GM18507 (cell line): ENCODE measurements around the gene ANTKMT.
A peak's percentile ranks its signal among the peaks of the same experiment; 100 is the strongest.
"Not testable (repeated sequence)": the region's sequence is repeated elsewhere in the genome, so short reads cannot be mapped to it uniquely, and the experiment has no call there.

Experiments
- DNase-seq: peaks from one replicate; pipeline ENCODE4 v3.0.0; 2011; ENCODE audit warnings: low read depth; ENCODE audit not compliant: insufficient read length; ENCODE audit errors: extremely low spot score
- FAIRE-seq: peaks from 2 replicates; lab custom pipeline; 2011; peaks lifted over from hg19 to GRCh38; lab: Jason Lieb, UNC

The ANTKMT gene

DNA sequence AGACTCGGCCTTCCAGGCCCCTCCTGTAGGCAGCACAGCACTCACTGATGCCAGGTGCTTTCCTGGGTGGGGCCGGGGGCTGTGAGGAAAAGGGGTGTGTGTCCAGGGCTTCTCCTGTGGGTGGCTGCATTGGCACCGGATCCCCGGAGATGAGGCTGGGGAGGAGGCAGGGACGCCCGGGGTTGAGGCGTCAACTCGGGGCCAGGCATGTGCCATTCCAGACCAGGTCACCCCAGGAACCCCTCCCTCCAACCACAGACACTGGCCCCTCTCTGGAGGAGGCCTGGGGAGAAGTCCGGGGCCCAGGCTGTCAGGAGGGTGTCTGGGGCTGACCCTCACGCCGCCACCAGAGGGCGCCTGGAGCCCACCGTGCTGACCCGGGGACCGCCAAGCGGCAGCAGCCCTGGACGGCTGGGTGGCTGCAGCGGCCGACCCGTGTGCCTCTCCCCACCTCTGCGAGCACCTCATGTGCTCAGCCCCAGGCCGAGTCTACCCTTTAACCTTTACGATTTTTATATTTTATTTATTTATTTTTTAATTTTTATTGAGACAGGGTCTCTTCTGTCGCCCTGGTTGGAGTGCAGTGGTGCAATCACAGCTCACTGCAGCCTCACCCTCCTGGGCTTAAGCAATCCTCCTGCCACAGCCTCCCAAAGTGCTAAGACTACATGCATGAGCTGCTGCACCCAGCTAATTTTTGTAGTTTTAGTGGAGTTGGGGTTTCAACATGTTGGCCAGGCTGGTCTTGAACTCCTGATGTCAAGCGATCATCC, 9.2 kb upstream of the ANTKMT start:
- peak; percentile 76 for FAIRE-seq
- peak; percentile 76 for DNase-seq

DNA sequence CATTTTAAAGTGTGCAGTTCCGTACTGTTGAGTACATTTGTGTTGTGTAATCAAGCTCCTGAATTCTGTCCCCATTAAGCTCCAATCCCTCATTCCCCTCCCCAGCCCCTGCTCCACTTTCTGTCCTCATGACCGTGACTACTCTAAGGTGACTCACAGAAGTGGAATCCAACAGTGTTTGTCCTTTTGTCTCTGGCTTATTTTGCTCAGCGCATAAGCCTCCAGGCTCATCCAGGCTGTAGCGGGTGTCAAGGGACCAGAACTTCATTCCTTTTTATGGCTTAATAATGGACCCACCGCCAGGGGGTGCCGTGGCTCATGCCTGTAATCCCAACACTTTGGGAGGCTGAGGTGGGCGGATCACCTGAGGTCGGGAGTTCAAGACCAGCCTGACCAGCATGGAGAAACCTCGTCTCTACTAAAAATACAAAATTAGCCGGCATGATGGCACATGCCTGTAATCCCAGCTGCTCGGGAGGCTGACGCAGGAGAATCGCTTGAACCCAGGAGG, 8.2 kb upstream of the ANTKMT start:
- DNase-seq, FAIRE-seq: not testable (repeated sequence)

DNA sequence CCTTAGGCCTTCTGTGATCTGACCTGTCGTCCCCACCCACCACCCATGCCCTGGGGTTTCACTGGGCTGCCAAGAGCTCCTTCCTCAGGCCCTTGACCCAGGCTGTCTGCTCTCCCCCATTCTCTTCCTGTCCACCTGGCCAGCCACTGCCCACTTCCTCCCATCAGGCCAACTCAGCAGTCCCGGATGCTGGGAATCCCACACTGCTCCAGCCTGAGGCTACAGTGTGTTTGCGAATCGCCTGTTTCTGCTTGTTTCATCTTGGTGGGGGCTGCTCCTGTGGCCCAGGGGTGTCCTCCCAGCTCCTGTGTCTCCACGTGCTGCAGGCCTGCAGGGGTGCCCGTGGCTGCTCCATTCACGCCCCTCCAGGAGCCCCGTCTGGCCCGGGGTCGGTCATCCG, 6.9 kb upstream of the ANTKMT start:
- FAIRE-seq (no peak), DNase-seq (no peak)

DNA sequence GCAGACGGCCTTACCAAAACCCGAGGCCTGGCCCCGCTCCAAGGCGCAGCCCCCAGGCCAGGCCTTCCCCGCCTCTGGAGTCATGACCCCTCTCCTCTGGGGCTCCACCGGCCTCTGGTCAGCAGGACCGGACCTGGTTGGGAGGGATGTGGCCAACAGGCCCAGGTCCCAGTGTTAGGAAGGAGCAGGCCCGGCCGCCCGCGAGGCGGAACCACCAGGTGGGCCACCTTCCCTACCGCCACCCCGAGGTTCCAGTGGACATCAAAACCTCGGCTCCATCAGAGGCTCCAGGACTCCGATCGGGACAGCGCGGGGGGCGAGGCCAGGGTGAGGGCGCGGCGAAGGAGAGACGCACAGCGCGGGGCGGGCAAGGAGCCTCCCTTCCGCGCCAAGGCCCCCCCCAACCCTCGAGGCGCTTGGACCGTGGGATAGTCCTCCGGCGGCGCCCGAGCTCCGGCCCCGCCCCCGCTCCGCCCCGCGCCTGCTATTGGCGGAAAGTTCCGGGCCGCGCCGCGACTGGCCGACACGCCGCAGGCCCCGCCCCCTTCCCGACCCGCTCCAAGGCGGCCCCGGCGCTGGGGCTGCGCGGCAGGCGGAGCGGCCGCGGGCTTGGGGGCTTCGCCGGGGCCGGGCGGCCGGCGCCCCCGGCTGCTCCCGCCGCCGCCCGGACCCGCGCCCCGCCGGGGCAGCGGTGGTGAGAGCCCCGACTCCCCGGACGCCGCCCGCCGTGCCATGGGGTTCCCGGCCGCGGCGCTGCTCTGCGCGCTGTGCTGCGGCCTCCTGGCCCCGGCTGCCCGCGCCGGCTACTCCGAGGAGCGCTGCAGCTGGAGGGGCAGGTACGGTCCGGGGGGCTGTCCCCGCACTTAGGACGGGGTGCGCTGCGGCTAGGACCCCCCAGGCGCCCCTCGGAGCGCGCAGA, 6.1 kb upstream of the ANTKMT start, which contains the start of gene METRN:
METRN (plus strand) TSS at position 561 of the 919 bp plus-strand sequence; CDS start at position 733, 172 bp downstream.
- FAIRE-seq (peak; percentile 33), DNase-seq (peak; percentile 83)

DNA sequence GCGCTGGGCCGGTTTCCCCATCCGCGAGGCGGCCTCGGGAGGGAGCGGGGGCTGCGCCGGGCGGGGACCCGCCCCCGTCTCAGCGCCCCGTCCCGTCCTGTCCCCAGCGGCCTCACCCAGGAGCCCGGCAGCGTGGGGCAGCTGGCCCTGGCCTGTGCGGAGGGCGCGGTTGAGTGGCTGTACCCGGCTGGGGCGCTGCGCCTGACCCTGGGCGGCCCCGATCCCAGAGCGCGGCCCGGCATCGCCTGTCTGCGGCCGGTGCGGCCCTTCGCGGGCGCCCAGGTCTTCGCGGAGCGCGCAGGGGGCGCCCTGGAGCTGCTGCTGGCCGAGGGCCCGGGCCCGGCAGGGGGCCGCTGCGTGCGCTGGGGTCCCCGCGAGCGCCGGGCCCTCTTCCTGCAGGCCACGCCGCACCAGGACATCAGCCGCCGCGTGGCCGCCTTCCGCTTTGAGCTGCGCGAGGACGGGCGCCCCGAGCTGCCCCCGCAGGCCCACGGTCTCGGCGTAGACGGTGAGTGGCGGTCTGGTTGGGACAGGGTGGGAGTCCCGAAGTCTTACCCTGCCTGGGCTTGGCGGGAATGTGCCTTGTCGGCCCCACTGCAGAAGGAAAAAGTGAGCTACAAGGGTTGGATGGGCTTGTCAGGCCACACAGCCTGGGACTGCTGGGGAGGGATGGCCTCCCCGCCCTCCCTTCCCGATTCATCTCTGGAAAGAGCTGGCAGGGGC, 5.3 kb upstream of the ANTKMT start:
- FAIRE-seq = no peak
- DNase-seq = no peak

DNA sequence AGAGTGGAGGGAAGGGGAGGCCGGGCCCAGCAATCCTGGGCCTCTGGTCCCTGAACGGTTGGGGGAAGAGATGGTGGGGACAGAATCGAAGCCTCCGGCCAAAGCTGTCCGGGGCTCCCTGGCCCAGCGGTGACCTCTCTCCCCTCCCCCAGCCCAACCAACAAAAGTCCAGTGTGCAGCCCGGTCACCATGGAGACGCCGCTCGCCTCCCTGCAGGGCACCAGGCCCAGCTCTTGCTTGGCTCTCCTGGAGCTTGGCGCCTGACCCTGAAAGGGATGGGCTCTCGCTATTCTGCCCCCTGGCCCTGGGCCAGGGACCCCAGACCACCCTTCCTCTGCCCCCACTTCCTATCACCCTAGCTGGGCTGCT, 4.8 kb upstream of the ANTKMT start:
- DNase-seq (no peak), FAIRE-seq (no peak)

DNA sequence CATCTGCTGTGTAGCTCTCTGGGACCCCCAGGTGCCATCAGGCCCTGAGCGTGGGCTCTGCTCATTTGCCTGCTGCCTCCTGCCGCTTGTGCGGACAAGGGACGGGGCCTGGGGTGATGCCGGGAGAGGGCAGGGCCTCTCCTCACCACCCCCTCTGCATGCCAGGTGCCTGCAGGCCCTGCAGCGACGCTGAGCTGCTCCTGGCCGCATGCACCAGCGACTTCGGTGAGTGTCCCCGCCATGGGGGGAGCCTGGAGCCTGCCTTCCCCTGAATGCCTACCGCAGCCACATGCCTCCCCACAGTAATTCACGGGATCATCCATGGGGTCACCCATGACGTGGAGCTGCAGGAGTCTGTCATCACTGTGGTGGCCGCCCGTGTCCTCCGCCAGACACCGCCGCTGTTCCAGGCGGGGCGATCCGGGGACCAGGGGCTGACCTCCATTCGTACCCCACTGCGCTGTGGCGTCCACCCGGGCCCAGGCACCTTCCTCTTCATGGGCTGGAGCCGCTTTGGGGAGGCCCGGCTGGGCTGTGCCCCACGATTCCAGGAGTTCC, 4.1 kb upstream of the ANTKMT start:
- DNase-seq (no peak), FAIRE-seq (no peak)

DNA sequence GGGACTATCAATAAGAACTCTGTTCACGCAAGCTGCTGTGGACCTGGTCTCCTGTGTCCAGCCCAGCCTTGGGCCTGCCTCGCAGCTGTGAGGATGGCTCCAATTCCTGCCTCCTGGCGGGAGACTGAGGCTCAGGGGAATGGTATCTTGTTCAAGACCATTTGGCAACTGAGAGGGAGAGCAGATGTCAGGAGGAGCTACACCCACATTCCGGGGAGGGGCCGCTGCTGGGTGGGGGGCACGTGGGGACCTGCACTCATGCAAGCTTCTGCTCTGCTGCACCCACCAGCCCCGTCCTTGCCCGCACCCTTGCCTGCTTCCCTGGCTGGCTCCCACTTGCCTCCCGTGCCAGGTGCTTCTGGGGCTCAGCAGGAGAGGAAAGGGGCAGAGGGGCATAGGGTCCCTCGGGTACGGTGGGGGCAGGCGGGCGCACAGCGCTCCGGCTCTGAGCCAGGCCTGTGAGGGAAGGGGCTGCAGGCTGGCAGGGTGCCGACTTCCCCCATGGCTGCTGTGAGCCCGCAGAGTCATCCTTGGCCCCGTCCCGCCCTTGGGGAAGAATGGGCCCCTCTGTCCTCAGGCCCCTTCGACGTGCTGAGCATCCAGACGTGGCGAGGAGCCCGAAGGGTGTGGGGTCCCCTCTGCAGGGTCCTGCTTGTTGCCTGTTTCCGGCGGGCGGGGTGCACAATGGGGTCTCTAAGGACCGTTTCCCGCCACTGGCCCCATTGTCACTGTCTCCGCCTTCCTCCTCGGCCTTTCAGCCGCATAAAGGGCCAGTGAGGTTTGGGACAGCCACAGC, 3.3 kb upstream of the ANTKMT start:
- no peak for DNase-seq
- no peak for FAIRE-seq

DNA sequence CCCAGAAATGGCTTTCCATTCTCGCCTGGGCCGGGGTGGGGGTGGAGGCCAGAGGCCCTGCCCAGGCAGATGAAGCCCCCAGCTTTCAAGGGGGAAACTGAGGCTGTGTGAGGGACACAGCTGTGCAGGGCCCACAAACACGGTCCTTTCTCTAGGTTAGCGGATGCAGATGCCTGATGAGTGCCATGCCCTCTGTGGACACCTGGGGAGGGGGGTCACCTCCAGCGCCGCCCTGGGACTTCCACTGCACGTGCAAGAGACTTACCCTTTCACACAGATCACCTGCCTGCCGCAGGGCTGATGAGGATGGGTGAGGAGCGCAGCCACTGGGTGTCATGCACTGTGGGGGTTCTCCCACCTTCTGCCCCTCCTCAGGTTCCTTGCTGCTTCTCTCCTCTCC, 2.6 kb upstream of the ANTKMT start:
- FAIRE-seq (no peak), DNase-seq (no peak)

DNA sequence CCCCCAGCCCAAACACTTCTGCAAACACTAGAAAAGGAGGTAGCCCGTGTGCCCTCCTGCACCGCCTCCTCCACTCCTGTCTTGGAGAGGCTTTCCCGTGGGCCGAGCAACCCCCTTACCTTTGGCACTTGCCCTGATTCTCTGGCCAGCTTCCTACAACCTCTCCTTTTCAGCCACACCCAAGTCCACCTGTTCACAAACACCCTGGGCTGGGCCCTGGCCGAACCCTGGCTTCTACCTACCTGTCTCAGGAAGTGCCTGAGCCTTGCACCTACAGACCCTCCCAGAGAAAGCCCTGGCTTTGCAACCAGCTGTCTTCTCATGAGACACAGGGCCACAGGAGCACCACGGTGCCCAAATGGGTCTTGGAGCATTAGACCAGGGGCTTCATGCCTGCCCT, 2.0 kb upstream of the ANTKMT start:
- no peak for FAIRE-seq
- no peak for DNase-seq

DNA sequence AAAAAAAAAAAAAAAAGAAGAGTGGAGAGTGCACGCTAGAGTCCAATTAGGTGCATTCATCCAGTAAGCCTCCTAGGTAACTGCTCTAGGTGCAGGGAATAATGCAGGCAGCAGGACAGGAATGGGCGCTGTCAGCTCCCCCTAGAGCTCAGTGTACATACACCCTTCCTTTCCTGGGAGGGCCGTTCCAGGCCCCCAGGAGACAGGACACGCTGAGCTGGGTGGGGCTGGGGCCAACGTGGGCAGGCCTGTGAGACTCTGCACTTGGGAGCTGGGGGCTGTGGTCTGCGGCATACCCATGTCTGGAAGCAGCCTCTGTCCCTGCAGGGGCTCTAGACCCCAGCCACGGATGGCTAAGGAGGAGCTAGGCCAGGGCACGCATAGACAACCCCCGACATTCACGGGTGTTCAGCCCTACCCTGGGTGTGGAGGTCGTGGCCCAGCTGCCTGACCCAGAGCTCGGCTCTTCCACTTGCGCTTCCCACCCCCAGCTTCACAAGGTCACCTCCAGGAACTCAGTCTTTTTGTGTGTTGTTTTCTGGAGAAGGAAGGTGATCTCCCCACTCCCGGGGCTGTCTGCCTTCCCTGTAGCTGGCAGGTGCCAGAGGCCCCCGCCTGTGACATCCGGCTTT, 1.0 kb upstream of the ANTKMT start:
- no peak for DNase-seq
- FAIRE-seq = peak; percentile 51

DNA sequence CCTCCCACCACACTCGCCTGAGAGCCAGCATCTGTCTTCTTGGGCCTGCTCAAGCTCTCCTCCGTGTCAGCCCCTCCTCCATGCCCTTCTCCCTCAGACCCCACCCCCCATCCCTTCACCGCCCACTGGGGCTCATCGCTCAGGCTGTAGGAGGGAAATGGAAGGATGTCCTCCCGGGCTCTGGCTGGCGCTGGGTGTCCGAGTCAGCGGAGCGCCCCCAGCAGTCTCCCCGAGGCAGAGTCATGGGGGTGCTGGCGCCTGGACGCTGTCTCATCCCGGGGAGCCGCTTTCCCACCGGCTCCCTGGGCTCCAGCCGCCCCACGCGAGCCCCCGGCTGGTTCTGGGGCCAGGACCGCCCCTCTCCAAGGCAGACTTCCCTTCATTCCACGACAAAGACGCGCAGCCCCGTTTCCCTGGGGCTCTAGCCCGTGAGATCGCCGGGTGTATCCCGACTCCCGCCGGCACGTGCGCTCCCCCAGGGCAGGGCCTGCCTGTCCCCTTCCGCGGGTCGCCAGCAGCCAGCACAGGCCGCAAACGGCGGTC, 428 bp upstream of the ANTKMT start:
- no peak for DNase-seq
- FAIRE-seq = peak; percentile 86

DNA sequence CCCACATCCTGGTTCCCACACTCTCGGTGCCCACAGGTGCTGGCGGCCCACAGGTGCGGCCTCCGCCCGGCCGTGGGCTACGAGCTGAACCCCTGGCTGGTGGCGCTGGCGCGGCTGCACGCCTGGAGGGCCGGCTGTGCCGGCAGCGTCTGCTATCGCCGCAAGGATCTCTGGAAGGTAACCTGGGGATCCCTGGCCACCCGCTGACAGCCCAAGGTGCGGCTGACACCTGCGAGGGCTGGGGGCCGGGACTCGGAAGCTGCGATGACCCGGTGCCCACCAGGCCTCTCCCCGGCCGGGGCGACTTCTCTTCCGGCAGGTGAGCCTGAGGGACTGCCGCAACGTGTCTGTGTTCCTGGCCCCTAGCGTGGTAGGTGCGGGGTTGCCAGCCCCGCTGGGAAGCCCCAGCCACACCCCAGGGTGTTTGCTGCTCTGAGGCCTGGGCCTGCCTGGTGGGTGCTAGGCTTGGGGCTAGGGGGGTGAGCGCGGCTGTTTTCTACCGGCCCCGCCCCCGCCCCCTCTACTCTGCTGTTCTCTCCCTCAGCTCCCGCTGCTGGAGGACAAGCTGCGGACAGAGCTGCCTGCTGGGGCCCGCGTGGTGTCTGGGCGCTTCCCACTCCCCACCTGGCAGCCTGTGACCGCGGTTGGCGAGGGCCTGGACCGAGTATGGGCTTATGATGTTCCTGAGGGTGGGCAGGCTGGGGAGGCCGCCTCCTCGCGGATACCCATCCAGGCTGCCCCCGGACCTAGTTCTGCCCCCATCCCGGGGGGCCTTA, 1.0 kb downstream of the ANTKMT start:
- FAIRE-seq (no peak), DNase-seq (no peak)

DNA sequence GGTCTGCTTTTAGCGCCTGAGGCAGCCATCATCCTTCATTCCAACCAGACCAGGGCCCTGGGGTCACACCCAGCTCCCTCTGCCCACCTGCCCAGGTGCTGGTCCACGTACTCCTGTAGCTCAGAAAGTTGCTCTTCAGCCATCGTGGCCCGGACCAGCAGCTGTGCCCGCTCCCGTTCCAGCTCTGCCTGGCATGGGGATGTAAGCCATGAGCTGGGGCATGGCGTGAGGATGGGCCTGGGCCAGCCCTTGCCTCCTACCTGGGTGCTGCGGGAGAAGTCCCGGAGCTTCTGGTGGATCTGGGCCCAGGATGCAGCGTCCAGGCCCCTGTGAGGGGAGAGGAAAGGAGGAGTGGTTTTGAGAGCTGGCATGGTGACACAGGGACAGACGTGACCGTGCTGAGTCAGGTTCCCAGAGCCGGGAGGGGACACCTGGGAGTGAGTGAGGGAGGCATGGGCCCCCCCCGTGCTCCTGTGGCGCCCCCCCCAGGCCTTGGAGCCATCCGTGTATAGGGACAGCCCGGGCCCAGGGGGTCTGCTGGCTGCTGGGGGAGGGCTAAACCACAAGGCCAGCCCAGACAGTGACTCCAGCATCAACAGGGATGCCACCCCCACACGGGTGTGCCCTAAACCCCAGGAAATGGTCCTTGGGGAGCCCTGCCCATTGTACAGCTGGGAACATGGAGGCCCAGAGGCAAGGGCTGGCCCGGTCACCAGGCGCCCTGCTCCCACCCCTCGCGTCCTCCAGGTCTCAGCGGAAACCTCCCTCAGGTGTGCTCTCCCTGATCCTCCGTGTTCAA, 2.1 kb downstream of the ANTKMT start:
- DNase-seq (no peak), FAIRE-seq (no peak)

DNA sequence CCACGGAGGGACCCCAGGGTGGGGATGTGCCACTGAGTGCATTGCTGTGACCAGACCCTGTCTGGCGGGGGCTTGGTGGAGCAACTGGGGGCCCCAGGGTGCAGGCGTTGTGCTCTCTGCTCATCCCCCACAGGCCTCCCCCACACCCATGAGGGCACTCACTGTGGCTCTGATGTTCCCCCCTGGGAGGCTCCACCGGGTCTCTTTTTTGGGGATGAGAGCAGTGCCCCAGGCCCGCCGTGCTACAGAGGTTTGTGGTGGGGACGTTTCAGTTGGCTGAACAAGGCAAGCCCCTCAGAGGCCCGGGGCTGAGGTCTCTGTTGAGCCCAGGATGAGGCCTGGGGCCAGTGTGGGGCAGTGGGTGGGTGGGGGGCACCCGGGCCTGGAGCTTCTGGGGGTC, 2.7 kb downstream of the ANTKMT start:
- FAIRE-seq (no peak), DNase-seq (no peak)

DNA sequence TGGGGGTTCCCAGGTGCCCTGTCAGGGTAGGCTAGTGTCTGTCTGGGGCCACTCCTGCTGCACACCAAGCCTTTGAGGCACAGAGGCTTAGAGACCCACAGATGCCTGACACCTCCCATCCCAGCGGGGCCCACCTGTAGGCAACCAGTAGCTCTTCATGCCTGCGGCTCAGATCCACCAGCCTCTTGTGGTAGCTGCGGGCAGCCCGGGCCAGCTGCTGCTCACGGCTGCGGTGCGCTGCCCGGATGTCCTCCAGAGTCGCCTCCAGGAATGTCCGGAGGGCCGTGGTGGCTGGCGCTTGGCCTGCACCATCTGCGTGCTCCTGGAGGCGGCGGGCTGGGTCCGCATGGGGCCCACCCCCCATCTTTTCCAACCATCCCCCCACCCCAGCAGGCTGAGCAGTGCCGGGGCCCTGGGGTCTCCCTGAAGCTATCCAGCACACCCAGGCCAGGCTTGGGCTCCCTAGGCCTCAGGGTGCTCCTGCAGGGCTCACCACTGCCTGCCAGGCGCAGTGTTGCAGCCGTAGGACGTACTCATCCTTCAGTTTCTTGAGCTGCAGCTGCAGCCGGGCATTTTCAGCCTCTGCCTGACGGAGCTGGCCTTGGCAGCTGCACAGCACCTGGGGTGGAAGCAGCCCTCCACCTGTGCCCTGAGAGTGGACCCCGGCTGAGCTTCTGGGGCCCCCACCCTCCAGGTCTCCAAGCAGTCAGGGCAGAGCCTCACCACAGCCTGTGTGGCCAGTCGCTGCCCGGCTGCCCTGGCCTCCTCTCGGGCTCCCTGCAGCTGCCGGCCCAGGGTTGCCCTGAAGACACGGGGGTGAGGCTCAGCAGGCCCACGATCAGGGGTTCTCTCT, 3.5 kb downstream of the ANTKMT start:
- FAIRE-seq = no peak

More for the DNA sequence above, 3.5 kb downstream of the ANTKMT start:
- no peak for DNase-seq
